IPS-NIHi7 (cell line): ENCODE measurements around the gene CD27.
"Not testable (repeated sequence)": the region's sequence is repeated elsewhere in the genome, so short reads cannot be mapped to it uniquely, and the experiment has no call there.

Experiments
- DNase-seq: peaks from one replicate; pipeline ENCODE4 v3.0.0; 2012; ENCODE audit warnings: mixed read lengths; ENCODE audit errors: extremely low spot score

CD27 gene

GRCh38 chr12:6444704-6445688, at the start of gene CD27:
CD27 (plus strand) TSS chr12:6444955; CDS start chr12:6445096, 141 bp downstream.
- DNase-seq = no peak

GRCh38 chr12:6396031-6396430, 48.7 kb upstream of the CD27 start:
- DNase-seq = no peak

- DNase-seq = no peak
Measured at GRCh38 chr12:6399884-6400644, 44.7 kb upstream of the CD27 start.

- DNase-seq = no peak
Measured at GRCh38 chr12:6404390-6404789, 40.4 kb upstream of the CD27 start.

- DNase-seq = no peak
Measured at GRCh38 chr12:6405963-6406362, 38.8 kb upstream of the CD27 start.

- no peak for DNase-seq
Measured at GRCh38 chr12:6407236-6407954, 37.4 kb upstream of the CD27 start.

GRCh38 chr12:6416596-6416995, 28.2 kb upstream of the CD27 start:
- no peak for DNase-seq

GRCh38 chr12:6418796-6419195, 26.0 kb upstream of the CD27 start:
- DNase-seq = no peak

- DNase-seq = no peak
Measured at GRCh38 chr12:6420364-6420763, 24.4 kb upstream of the CD27 start.

- DNase-seq = peak; percentile 94
Measured at GRCh38 chr12:6423267-6424007, 21.3 kb upstream of the CD27 start.

GRCh38 chr12:6424008-6424347, 20.8 kb upstream of the CD27 start:
- DNase-seq = no peak

- no peak for DNase-seq
Measured at GRCh38 chr12:6424866-6425265, 19.9 kb upstream of the CD27 start.

- no peak for DNase-seq
Measured at GRCh38 chr12:6425590-6426531, 18.9 kb upstream of the CD27 start.

- DNase-seq = no peak
Measured at GRCh38 chr12:6426882-6427671, 17.7 kb upstream of the CD27 start.

- not testable (repeated sequence) for DNase-seq
Measured at GRCh38 chr12:6427796-6428195, 17.0 kb upstream of the CD27 start.

GRCh38 chr12:6428326-6428725, 16.4 kb upstream of the CD27 start:
- DNase-seq = no peak

GRCh38 chr12:6430124-6430989, 14.4 kb upstream of the CD27 start:
- no peak for DNase-seq

- DNase-seq = no peak
Measured at GRCh38 chr12:6432991-6433390, 11.8 kb upstream of the CD27 start.
